GM21576 (cell line): ENCODE measurements around the gene PRODH2.
"Not testable (repeated sequence)": the region's sequence is repeated elsewhere in the genome, so short reads cannot be mapped to it uniquely, and the experiment has no call there.

Source experiments
- ATAC-seq: cut with Tn5 transposase; IDR thresholded peaks from one replicate; pipeline ENCODE4 v1.9.1; 2021; ENCODE audit warnings: mild to moderate bottlenecking, moderate library complexity; ENCODE audit not compliant: unreplicated experiment

Gene PRODH2

GRCh38 chr19:35843676-35844481 lies 31.2 kb upstream of the PRODH2 start:
- no peak for ATAC-seq

- ATAC-seq = no peak
Measured at GRCh38 chr19:35842666-35843272, 30.1 kb upstream of the PRODH2 start.

- no peak for ATAC-seq
Measured at GRCh38 chr19:35841961-35842595, 29.4 kb upstream of the PRODH2 start.

GRCh38 chr19:35836096-35836495 lies 23.5 kb upstream of the PRODH2 start:
- ATAC-seq = not testable (repeated sequence)

GRCh38 chr19:35833972-35834371 lies 21.3 kb upstream of the PRODH2 start:
- ATAC-seq = no peak

GRCh38 chr19:35832054-35832453 lies 19.4 kb upstream of the PRODH2 start:
- no peak for ATAC-seq

GRCh38 chr19:35830986-35831385 lies 18.3 kb upstream of the PRODH2 start:
- no peak for ATAC-seq

- no peak for ATAC-seq
Measured at GRCh38 chr19:35828692-35829301, 16.2 kb upstream of the PRODH2 start.

GRCh38 chr19:35824150-35824549 lies 11.5 kb upstream of the PRODH2 start:
- ATAC-seq = no peak

GRCh38 chr19:35822579-35822978 lies 9.9 kb upstream of the PRODH2 start:
- no peak for ATAC-seq

GRCh38 chr19:35818445-35818844 lies 5.8 kb upstream of the PRODH2 start:
- ATAC-seq = no peak

- ATAC-seq = no peak
Measured at GRCh38 chr19:35816846-35817245, 4.2 kb upstream of the PRODH2 start.

GRCh38 chr19:35816262-35816661 lies 3.6 kb upstream of the PRODH2 start:
- ATAC-seq = no peak

- ATAC-seq = no peak
Measured at GRCh38 chr19:35813043-35813890, 622 bp upstream of the PRODH2 start.

- no peak for ATAC-seq
Measured at GRCh38 chr19:35811317-35812219, 1.1 kb downstream of the PRODH2 start.

GRCh38 chr19:35807633-35808032 lies 5.0 kb downstream of the PRODH2 start:
- no peak for ATAC-seq

GRCh38 chr19:35806597-35806996 lies 6.0 kb downstream of the PRODH2 start:
- no peak for ATAC-seq

- ATAC-seq = no peak
Measured at GRCh38 chr19:35805526-35806102, 7.0 kb downstream of the PRODH2 start.

GRCh38 chr19:35801828-35802227 lies 10.8 kb downstream of the PRODH2 start:
- ATAC-seq = no peak
